Bronchial epithelial cell (primary cell): ENCODE results near the gene TRMT1. TPM values are rescaled to one million over a fixed set of nuclear protein-coding genes. Genes with fewer than 3 reads are reported as not detected.

Experiments
- DNase-seq: peaks from one replicate; pipeline ENCODE4 v3.0.0-alpha.2; 2010; ENCODE audit warnings: low read depth
- FAIRE-seq: peaks from 2 replicates; lab custom pipeline; 2011; peaks lifted over from hg19 to GRCh38; lab: Jason Lieb, UNC
- H3K27me3 ChIP-seq: 2 replicates; pipeline ENCODE4 v1.5.1; 2011; ENCODE audit warnings: low read length; ENCODE audit not compliant: control insufficient read depth, insufficient read depth
- H3K36me3 ChIP-seq: 2 replicates; pipeline ENCODE4 v1.5.1; 2011; ENCODE audit warnings: low read length; ENCODE audit not compliant: control insufficient read depth, insufficient read depth
- H3K4me3 ChIP-seq: 2 replicates; pipeline ENCODE4 v1.5.1; 2011; ENCODE audit warnings: mild to moderate bottlenecking, low read depth, low read length, control low read depth
- CTCF ChIP-seq: IDR thresholded peaks from 2 replicates; pipeline ENCODE4 v1.5.1; 2011; ENCODE audit warnings: mild to moderate bottlenecking, moderate library complexity, low read length, control low read depth, inconsistent platforms; ENCODE audit not compliant: insufficient read depth, severe bottlenecking
- total RNA-seq: library from RNA; depleted of rRNA; stranded (reverse); fragments of >200 nt; gene quantifications from 2 replicates; pipeline ENCODE4 v1.2.1, GENCODE V29; 2014

The TRMT1 gene
- total RNA-seq, 1 donor from 2014 or later, result 40.5 TPM

- FAIRE-seq (no peak), DNase-seq (peak; percentile 16)
- TF ChIP-seq CTCF, result no peak
- Histone ChIP-seq H3K36me3 (no peaks in the 10 kb centered on the region), H3K4me3 (peak overlapping the region; percentile 26), H3K27me3 (no peaks in the 10 kb centered on the region)
These were observed 18.1 kb downstream of the TRMT1 start for GRCh38 chr19:13098277-13099072.

- Histone ChIP-seq H3K4me3 (no peak overlapping the region), H3K36me3 (no peaks in the 10 kb centered on the region), H3K27me3 (no peaks in the 10 kb centered on the region)
- no peak for DNase-seq
- no peak for FAIRE-seq
- TF ChIP-seq CTCF, result no peak
These were observed 18.9 kb downstream of the TRMT1 start for GRCh38 chr19:13097463-13098258.

GRCh38 chr19:13097033-13097462, 19.5 kb downstream of the TRMT1 start:
- Histone ChIP-seq H3K4me3 (no peak overlapping the region), H3K36me3 (no peaks in the 10 kb centered on the region), H3K27me3 (no peaks in the 10 kb centered on the region)
- FAIRE-seq (no peak), DNase-seq (no peak)
- no peak for TF ChIP-seq CTCF

- TF ChIP-seq CTCF, result peak; percentile 19
- Histone ChIP-seq H3K4me3 (no peak overlapping the region), H3K36me3 (no peaks in the 10 kb centered on the region), H3K27me3 (no peaks in the 10 kb centered on the region)
- DNase-seq (no peak), FAIRE-seq (no peak)
These were observed 20.3 kb downstream of the TRMT1 start for GRCh38 chr19:13095934-13096927.

- Histone ChIP-seq H3K4me3 (no peak overlapping the region), H3K27me3 (no peaks in the 10 kb centered on the region), H3K36me3 (peaks cover under 1% of the 10 kb centered on the region)
- no peak for TF ChIP-seq CTCF
- DNase-seq (no peak), FAIRE-seq (no peak)
These were observed 21.2 kb downstream of the TRMT1 start for GRCh38 chr19:13095393-13095784.
